ENCODE measurements around the gene WDR20. TPM values are rescaled to one million over a fixed set of nuclear protein-coding genes. Genes with fewer than 3 reads are reported as not detected.
A peak's percentile ranks its signal among the peaks of the same experiment; 100 is the strongest.

The WDR20 gene
- total and polyA plus RNA-seq, 2 of the 4 experiments (the other 2 are of a cell fraction): 20.3 to 27.4 TPM

DNA sequence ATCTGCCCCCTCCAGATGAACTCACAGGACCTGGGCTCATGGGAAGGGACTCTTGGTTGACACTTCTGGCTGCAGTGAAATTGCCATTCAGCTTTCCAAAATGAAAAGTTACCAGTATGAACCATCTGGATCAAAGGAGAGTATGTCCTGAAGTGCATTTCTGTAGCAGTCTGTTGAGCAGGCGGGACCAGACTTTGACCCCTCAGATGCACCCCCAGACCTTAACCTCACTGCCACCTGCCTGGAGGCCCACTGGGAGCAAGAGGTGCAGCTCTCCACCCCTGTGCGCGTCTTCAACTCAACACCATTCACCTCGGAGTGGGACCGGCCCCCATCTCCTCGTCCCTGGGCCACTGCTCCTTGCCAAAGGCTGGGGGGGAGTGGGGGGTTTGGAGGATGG, 110.3 kb downstream of the WDR20 start:
- Histone ChIP-seq H4K5ac (ENCODE audit: low read depth, low read length) (no peak overlapping the region), H3K4ac (ENCODE audit: low read depth, low read length) (no peak overlapping the region), H3K9ac (ENCODE audit: low read depth, low read length) (no peak overlapping the region), H2BK20ac (ENCODE audit: low read depth, low read length) (no peak overlapping the region), H2AK5ac (ENCODE audit: low read depth, low read length) (0 out of 2 replicates have a peak overlapping the region, but pooled peaks have one; percentile 47), H3K56ac (ENCODE audit: extremely low read depth, insufficient read depth, low read length) (no peak overlapping the region), H3K23ac (ENCODE audit: low read depth, low read length) (no peak overlapping the region), H3K9me3 (ENCODE audit: control insufficient read depth, insufficient read depth, low read length) (no peaks in the 10 kb centered on the region), H3K27me3 (ENCODE audit: control insufficient read depth, insufficient read depth, low read length) (no peaks in the 10 kb centered on the region; the same call in 1 of the 2 replicates), H4K20me1 (ENCODE audit: insufficient read depth, low read length) (no peaks in the 10 kb centered on the region), H2BK5ac (ENCODE audit: low read depth, low read length, poor library complexity, severe bottlenecking) (no peak overlapping the region), H3K4me3 (ENCODE audit: insufficient read depth, low read depth, low read length) (no peak overlapping the region), H3K4me1 (ENCODE audit: control insufficient read depth, insufficient read depth, low read length) (peaks cover 6% of the 10 kb centered on the region), H3K18ac (ENCODE audit: low read depth, low read length) (no peak overlapping the region), H3K27ac (ENCODE audit: insufficient read depth, low read length) (no peak overlapping the region), H4K91ac (ENCODE audit: insufficient read depth, low read depth, low read length) (no peak overlapping the region), H2BK15ac (ENCODE audit: low read depth, low read length) (no peak overlapping the region), H3K14ac (replicated peaks; ENCODE audit: low read depth, low read length) (no peak overlapping the region), H3K4me2 (ENCODE audit: low read depth, low read length) (no peak overlapping the region), H3K79me1 (ENCODE audit: low read depth in 1 of 2, low read length in 2 of 2) (peaks cover 4 to 5% of the 10 kb centered on the region in 2 experiments; a peak in 3 of 4 replicates), H3K36me3 (ENCODE audit: control insufficient read depth, insufficient read depth, low read length) (no peaks in the 10 kb centered on the region; the same call in 1 of the 2 replicates), H4K8ac (ENCODE audit: low read depth in 2 of 2, low read length in 2 of 2) (no peak overlapping the region), H3K9me1 (ENCODE audit: insufficient read depth, low read length) (peaks cover 8% of the 10 kb centered on the region; the same call in 1 of the 2 replicates), H2AK9ac (replicated peaks; ENCODE audit: low read depth, low read length, poor library complexity) (no peak overlapping the region), H2BK120ac (ENCODE audit: low read depth, low read length) (no peak overlapping the region), H2AFZ (replicated peaks; ENCODE audit: low read length, poor library complexity) (no peak overlapping the region)
- dilution Hi-C loops (cut with HindIII; ENCODE audit: low sequenced_read_pairs, unreplicated experiment) (no loop called here), in situ Hi-C loops (cut with MboI; ENCODE audit: low sequenced_read_pairs) (no loop called here), intact Hi-C loops (cut with micrococcal nuclease) (no loop called here)
- ChIA-PET CTCF (no interaction called here), POLR2A (ENCODE audit: unreplicated experiment) (no interaction called here)
- no TSS peak for BruUV-seq (replicated peaks)
- ATAC-seq (ENCODE audit: low read depth): no peak
- DNase-seq: no peak
- TF ChIP-seq, protein P1, sequence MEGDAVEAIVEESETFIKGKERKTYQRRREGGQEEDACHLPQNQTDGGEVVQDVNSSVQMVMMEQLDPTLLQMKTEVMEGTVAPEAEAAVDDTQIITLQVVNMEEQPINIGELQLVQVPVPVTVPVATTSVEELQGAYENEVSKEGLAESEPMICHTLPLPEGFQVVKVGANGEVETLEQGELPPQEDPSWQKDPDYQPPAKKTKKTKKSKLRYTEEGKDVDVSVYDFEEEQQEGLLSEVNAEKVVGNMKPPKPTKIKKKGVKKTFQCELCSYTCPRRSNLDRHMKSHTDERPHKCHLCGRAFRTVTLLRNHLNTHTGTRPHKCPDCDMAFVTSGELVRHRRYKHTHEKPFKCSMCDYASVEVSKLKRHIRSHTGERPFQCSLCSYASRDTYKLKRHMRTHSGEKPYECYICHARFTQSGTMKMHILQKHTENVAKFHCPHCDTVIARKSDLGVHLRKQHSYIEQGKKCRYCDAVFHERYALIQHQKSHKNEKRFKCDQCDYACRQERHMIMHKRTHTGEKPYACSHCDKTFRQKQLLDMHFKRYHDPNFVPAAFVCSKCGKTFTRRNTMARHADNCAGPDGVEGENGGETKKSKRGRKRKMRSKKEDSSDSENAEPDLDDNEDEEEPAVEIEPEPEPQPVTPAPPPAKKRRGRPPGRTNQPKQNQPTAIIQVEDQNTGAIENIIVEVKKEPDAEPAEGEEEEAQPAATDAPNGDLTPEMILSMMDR (conservative IDR thresholded peaks at IDR 0.05; ENCODE audit: low read depth, low read length): no peak
- TF ChIP-seq, protein P2, sequence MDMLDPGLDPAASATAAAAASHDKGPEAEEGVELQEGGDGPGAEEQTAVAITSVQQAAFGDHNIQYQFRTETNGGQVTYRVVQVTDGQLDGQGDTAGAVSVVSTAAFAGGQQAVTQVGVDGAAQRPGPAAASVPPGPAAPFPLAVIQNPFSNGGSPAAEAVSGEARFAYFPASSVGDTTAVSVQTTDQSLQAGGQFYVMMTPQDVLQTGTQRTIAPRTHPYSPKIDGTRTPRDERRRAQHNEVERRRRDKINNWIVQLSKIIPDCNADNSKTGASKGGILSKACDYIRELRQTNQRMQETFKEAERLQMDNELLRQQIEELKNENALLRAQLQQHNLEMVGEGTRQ (IDR thresholded peaks at IDR 0.05; ENCODE audit: low read depth, low read length): no peak
- TF ChIP-seq POLR2A (IDR thresholded peaks at IDR 0.05; ENCODE audit: low read depth, low read length): no peak
- no peak for TF ChIP-seq MXI1 (IDR thresholded peaks at IDR 0.05; ENCODE audit: borderline replicate concordance, low read depth, low read length)
- TF ChIP-seq FOS (IDR thresholded peaks at IDR 0.05; ENCODE audit: low read depth, low read length): no peak
- TF ChIP-seq RAD21 (IDR thresholded peaks at IDR 0.05; ENCODE audit: low read length): no peak
- no peak for TF ChIP-seq RCOR1 (IDR thresholded peaks at IDR 0.05; ENCODE audit: insufficient replicate concordance, low read length)
- no peak for TF ChIP-seq NFE2L2 (IDR thresholded peaks at IDR 0.05; ENCODE audit: low read depth, low read length)
- TF ChIP-seq MAFK (IDR thresholded peaks at IDR 0.05; ENCODE audit: low read depth, low read length): no peak
- TF ChIP-seq CHD1 (IDR thresholded peaks at IDR 0.05; ENCODE audit: low read depth, low read length): no peak
- TF ChIP-seq BHLHE40 (IDR thresholded peaks at IDR 0.05; ENCODE audit: low read depth, low read length): no peak
- WGBS, 2 experiments (ENCODE audit: extremely low coverage in 2 of 2, insufficient read length in 1 of 2): no CpG with 5 or more reads among the region's 6 CpGs
